Glomerular visceral epithelial cell (primary cell): ENCODE measurements around the gene ID1.
"Not testable (repeated sequence)": the region's sequence is repeated elsewhere in the genome, so short reads cannot be mapped to it uniquely, and the experiment has no call there.

ENCODE experiments used
- DNase-seq: peaks from one replicate; pipeline ENCODE4 v3.0.0-alpha.2; 2016; ENCODE audit errors: extremely low spot score

ID1 gene

DNA sequence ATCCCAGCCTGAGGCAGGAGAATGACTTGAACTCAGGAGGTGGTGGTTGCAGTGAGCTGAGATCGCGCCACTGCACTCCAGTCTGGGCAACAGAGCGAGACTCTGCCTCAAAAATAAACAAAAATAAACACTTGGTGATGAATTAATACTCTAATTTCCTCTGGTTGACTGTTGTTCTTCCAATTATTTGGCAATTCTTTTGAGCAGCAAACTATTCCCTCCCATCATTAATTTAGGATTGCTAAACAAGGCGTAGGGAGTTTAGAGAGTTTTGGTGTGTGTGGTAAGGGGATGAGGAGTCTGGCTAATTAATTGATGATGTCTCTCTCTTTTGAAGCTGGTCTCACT is 2.7 kb upstream of the ID1 start:
- no peak for DNase-seq

DNA sequence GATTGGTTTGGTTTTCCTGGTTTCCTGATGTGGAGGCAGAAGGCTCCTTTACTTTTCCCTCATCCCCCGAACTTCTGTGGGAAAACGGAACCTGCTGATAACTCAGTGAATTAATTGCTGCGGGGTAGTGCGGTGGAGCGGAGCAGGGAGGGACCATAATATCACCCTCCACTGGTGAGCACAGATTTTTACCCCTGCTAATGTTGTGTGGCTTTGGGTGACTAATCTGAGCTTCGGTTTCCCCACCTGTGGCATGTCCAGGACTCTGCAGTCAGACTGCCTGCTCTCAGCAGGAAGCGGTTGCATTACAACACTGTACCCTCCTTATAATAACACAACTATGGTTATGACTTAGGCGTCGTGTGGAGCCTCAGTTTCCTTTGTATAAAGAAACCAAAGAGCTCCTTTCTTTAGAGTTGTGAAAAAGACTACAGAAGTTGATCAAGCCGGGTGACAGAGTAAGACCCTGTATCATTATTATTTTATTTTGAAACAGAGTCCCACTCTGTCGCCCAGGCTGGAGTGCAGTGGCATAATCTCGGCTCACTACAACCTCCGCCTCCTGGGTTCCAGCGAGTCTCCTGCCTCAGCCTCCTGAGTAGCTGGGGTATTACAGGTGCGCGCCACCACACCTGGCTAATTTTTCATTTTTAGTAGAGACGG is 2.2 kb upstream of the ID1 start:
- DNase-seq: peak; percentile 93

DNA sequence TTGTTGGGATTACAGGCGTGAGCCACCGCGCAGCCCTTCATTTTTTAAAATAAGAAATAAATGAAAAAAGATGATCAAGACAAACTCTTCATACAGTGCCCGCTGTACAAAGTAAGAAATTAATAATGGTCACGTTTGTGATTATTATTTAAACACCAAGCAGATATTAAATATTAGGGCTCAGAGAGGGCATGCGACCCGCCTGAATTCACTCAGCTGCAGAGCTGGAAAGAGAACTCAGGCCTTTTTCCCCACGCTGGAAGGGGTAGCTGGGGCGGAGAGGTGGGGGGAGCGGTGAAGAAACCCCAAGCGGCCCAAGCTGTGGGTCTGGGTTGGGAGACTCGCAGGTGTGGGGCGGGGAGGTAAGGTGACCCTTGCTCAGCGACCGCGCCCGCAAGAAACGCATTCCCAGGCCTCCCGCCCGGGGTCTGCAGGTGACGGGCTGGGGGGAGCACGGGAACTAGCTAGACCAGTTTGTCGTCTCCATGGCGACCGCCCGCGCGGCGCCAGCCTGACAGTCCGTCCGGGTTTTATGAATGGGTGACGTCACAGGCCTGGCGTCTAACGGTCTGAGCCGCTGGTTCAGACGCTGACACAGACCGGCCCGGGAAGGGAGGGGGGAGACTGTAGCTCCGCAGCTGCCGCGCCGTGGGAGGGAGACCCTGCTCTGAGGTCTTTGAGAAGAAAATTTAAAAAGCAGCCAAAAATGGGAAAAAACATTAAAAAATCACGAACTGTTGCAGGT is 1.1 kb upstream of the ID1 start:
- DNase-seq: peak; percentile 97

DNA sequence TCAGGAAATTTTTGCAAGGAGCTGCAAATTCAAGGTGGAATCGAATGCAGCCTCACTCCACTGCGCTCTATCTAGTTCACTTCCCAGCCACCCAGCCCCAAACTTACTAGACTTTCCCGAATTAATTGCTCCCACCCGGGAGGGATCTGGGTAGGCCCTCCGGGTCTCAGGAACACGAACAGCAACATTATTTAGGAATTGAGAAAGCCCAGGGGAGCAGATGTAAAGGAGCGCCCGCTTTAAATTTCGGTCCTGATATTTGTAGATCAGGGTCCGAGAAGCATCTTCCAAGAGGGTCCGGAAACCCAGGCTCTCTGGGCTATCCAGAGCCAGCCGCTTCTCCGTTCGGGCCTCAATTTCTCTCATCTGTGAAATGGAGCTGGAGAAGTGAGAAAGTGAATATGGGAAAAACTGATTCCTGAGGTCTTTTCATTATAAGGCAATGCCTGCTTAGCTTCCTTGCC is 490 bp upstream of the ID1 start:
- no peak for DNase-seq

DNA sequence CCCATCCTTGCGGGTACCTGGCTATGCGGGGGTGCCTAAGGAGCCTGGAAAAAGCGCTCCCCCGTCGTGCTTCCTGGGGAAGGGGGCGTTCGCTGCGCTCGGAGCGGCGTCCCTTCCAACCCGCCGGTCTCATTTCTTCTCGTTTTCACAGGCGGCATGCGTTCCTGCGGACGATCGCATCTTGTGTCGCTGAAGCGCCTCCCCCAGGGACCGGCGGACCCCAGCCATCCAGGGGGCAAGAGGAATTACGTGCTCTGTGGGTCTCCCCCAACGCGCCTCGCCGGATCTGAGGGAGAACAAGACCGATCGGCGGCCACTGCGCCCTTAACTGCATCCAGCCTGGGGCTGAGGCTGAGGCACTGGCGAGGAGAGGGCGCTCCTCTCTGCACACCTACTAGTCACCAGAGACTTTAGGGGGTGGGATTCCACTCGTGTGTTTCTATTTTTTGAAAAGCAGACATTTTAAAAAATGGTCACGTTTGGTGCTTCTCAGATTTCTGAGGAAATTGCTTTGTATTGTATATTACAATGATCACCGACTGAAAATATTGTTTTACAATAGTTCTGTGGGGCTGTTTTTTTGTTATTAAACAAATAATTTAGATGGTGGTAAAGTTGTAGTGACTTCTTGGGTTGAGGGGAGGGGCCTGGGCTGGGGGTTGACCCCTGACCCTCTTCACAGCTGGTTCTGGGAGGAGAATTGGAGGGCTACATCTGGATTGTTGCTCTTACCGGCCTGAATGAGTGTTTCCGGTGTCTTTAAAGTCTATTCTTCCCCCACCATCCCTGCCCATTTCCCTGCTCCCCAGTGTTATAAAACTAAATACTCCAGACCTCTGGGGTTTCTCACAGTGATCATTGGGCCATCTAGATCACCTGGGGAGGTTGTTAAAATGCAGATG is 1.1 kb downstream of the ID1 start:
- DNase-seq: peak; percentile 40

DNA sequence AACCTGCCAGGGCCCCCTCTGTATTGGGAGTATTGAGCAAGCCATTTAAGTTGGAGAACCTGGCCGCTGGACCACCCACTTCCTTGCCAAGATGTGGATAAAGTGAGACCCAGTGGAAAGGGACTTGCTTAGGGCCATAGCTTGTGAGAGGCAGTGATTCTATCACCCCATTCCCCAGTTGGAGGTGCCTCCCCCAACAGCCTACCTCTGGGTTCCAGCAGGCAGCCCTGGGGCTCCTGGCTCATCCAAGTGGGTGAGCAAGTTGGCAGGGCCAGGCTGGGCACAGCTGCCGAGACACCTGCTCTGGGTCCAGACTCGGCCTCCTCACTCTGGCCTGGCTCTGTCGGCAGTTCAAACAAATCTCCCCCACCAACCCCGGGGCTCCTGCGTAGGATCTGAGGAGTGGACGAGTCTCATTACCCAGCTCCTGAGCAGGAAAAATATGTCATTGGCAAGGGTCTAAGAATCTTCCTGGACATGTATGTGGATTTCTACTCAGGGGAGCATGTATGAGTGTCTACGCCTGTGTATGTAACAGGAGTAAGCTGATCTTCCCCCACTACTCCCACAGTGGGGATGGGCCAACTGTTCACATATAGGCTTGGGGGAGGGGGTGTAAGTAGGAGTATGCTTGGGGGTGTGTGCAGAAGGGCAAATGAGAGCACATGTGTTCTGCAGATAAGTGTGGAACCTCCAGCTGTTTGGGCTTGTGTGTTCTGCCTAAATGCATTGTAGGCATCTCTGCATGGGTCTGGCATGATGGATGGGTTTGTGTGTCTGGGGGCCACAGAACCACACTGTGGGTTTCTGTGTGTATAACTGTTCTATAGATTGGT is 1.9 kb downstream of the ID1 start:
- peak; percentile 62 for DNase-seq

DNA sequence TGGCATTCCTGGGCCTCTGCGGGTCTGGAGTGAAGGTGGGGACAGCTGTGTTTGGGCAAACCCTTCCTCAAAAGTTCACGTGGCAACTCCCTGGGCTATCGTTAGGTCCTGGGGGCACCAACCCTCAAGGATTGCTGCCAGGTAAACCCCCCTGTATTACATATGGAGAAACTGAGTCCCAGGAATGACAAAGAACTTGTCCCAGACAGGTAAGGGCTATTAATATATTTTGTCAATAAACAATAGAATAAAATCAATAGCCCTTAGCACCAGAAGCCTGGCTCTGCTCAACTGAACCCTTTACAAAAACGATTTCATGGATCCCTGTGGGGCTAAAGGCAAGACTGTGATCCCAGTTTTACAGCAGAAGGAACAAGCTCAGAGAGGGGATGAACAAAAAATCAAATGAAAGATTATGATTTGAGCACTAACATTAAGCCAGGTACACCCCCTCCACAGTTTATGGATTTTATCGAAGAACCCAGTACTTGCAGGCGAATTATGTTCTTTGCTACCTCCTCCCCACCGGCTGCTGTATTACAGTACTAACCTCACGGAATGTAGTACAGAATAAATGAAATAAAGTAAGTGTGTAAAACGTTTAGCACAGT is 2.7 kb downstream of the ID1 start:
- no peak for DNase-seq

DNA sequence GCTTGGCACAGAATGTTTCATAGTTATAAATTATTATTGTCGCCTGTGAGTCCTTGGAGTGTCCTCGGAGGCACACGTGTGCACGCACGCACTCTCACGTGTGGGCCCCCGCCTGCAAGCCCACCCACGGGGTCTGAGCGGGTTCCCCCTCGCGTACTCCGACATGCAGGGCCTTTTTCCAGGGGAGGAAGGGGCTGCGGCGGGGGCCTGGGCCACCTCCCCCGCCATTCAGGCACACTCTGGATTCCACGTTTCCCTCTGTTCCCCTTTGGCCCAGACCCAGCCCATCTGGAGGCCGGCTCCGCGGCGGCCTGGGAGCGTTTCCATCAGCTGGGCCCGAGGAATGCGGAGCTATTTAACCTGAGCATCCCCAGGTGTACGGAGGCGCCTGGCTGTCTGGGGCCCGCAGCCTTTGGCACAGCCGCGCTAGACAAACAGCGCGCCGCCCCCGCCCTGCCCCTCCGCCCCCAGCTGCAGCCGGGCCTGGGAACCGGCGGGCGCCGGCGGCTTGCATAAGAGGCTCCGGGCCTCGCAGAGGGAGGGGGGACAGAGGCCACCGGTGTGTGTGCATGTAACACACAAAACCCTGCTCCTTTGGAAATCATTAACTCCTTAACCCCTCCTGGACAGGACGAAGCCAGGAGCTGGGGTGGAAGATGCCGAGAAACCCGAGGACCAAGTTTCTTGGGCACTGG is 3.3 kb downstream of the ID1 start:
- peak; percentile 93 for DNase-seq

DNA sequence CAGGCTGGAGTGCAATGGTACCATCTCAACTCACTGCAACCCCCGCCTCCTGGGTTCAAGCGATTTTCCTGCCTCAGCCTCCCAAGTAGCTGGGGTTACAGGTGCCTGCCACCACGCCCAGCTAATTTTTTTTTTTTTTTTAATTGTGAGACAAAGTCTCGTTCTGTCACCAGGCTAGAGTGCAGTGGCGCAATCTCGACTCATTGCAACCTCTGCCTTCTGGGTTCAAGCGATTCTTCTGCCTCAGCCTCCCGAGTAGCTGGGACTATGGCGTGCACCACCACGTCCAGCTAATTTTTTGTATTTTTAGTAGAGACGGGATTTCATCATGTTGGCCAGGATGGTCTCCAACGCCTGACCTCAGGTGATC is 7.2 kb downstream of the ID1 start:
- DNase-seq: not testable (repeated sequence)

DNA sequence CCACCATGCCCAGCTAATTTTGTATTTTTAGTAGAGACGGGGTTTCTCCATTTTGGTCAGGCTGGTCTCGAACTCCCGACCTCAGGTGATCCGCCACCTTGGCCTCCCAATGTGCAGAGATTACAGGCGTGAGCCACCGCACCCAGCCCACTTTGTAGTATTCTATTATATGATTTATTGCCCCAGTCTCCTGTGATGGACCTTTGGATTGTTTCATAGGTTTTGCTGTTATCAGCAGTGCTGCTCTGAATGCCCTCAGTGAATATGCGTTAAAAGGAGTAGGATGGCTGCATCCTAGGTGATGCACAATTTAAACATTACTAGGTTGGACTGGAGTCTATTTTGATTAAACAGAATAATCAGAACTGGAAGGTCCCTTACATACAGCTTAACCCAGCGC is 10.3 kb downstream of the ID1 start:
- DNase-seq: no peak

DNA sequence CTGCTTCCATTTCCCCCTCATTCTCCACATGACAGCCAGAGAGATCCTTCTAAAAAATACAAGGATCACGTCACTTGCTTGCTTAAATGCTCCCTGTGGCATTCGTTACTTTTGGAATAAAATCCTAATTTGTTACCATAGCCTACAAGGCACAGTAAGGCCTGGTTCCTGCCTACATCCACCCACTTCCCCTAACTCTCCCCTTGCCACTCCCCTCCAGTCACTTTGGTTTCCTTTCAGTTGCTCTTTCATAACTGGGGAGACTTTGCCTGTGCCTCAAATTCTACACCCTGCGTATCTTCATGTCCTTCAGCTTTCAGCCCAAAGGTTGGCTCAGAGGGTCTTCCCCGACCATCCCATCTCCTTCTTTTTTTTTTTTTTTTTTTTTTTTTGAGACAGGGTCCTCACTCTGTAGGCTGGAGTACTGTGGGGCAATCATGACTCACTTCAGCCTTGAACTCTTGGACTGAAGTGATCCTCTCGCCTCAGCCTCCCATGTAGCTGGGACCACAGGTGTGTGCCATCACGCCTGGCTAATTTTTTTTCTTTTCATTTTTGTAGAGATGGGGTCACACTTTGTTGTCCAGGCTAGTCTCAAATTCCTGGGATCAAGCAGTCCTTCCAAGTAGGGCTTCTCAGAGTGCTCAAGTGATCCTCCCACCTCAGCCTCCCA is 12.5 kb downstream of the ID1 start:
- no peak for DNase-seq

DNA sequence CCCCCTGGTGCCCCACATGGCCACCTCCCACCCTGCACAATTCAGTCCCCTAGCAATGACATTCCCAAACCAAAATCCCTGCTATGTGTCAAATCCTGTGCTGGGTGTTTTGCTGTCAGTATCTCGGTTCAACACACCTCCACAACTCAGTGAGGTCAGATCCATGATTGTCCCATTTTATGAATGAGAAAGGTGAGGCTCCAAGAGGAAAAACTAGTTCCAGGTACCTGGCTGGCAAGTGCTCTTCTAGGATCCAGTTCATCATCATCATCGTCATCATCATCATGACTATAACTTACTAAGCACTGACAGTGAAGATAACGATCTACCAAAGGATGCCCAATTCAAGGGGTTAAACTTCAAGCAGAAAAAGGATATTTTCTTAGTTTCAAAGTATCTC is 15.2 kb downstream of the ID1 start:
- DNase-seq: no peak

DNA sequence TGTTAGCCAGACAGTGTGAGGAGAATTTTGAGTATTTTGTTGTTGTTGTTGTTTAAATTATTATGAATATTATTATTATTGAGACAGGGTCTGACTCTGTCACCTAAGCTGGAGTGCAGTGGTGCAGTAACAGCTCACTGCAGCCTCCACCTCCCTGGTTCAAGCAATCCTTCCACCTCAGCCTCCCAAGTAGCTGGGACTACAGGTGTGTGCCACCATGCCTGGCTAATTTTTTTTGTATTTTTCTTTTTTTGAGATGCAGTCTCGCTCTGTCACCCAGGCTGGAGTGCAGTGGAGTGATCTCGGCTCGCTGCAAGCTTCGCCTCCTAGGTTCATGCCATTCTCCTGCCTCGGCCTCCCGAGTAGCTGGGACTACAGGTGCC is 18.0 kb downstream of the ID1 start:
- not testable (repeated sequence) for DNase-seq

DNA sequence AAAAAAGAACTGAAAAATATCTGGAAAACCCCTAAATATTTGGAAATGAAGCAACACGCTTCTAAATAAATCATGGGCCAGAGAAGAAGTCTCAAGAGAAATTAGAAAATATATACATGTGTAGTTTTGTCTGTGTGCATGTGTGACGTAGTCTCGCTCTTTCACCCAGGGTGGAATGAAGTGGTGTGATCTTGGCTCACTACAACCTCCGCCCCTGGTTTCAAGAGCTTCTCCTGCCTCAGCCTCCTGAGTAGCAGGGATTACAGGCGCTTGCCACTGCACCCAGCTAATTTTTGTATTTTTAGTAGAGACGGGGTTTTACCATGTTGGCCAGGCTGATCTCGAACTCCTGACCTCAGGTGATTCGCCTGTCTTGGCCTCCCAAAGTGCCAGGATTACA is 21.4 kb downstream of the ID1 start:
- DNase-seq: not testable (repeated sequence)

DNA sequence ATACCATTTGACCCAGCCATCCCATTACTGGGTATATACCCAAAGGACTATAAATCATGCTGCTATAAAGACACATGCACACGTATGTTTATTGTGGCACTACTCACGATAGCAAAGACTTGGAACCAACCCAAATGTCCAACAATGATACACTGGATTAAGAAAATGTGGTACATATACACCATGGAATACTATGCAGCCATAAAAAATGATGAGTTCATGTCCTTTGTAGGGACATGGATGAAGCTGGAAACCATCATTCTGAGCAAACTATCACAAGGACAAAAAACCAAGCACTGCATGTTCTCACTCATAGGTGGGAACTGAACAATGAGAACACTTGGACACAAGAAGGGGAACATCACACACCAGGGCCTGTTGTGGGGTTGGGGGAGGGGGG is 23.0 kb downstream of the ID1 start:
- not testable (repeated sequence) for DNase-seq

DNA sequence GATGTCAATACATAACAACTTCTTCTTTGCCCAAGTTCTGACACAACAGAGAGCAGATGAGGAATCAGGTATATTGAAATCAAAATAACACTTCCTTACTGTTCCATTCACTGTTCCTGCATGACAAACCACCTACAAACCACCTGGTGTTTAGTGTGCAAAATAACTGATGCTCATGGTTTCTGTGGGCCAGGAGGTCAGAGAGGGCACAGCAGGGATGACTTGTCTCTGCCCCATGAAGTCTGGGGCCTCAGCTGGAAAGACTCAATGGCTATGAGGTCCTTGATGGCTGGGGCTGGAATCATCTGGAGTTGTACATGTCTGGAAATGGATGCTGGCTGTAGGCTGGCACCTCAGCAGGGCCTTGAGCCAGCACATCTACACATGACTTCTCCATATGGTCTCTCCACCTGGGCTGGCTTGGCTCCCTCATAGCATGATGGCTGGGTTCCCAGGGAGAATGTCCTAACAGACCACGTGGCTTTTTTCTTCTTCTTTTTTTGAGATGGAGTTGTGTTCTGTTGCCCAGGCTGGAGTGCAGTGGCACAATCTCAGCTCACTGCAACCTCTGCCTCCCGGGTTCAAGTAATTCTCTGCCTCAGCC is 25.2 kb downstream of the ID1 start:
- peak; percentile 23 for DNase-seq

DNA sequence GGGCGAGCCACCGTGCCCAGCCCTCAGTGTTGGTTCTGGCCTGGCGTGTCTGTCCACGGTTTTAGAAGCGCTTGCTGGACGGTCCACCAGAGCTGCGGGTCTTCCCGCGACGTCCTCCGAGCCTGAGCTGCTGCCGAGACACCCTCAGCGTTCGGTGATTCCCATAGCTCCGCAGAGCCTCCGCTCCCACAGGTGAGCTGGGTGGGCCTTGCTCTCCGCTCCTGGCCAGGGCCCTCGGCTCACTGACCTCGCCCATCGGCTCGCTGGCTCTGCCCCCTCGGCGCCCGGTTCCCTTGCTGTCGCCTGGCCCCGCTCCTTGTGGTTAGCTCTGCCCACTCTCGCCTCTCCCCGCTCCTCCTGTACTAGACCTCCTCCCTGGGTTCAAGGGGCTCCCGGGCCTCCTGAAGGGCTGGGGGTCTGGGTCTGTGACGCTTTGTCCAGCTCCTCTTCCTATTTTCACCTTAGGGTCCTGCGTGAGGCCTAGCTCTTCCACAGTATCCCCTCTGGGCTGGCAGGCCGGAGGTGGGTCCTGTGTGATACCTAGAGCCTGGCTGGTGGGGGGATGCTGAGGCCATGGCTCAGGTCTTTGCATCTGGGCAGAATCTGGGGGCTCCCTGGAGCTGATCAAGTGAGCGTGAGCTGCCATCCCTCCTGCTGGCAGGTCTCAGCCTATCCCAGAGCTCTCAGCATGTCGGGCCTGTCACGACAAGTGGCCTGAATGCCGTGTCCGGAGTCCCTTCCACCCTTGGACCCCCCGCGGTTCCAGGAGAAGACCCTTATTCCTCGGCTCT is 27.7 kb downstream of the ID1 start:
- DNase-seq: no peak

DNA sequence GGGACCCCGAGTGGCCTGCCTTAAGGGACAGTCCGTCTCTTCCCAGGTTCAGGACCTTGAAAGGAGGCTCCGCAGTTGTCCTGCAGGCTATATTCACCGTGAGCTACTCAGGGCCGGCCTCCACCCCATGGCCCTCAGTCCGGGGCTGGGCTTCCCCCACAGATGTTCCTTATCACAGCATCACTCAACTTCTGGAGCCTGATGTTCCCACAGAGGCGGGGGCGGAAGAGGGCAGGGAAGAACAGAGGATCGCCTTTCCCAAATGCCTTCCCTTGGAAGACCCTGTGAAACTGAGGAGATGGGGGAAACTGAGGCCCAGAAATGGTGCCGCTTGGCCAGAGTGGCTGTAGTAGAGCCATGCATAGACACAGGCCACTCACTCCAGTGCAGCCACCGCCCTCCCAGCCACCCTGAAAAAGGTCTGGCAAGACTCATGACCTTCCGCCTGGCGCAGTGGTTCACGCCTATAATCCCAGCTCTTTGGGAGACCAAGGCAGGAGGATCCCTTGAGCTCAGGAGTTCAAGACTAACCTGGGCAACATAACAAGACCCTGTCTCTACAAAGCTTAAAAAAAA is 28.3 kb downstream of the ID1 start:
- no peak for DNase-seq

DNA sequence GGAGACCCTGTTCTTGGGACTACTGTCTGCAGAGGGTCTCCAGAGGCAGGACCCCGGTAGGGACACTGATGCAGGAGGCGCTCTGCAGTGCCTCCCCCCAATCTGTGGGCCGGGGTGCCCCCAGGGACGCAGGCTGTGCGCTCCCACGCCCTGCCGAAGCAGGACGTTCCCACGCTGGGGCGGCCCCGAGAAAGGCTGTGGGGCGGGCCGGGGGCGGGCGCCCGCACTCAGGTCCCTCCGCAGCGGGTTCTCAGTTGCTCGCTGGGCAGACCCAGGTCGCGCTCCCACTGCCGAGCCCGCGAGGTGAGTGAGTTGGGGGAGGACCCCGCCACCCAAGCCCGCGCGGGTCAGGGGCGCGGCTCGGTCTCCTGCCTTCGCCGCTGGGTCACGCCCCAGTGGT is 32.6 kb downstream of the ID1 start, which contains the start of gene COX4I2:
Gene COX4I2, plus strand, starts transcription at position 253 of the 400 bp plus-strand sequence. CDS start 1,106 bp downstream, outside the sequence.
- no peak for DNase-seq
